ENCODE measurements around the gene CCSAP.
"Not testable (repeated sequence)": the region's sequence is repeated elsewhere in the genome, so short reads cannot be mapped to it uniquely, and the experiment has no call there.

The CCSAP gene

GRCh38 chr1:229296541-229296941, 46.3 kb downstream of the CCSAP start:
- DNase-seq (ENCODE audit: low spot score), result no peak
- in situ Hi-C loops (cut with MboI; ENCODE audit: low sequenced_read_pairs, unreplicated experiment), result no loop called here
- no peak for TF ChIP-seq CTCF (IDR thresholded peaks at IDR 0.05; ENCODE audit: borderline replicate concordance, control extremely low read depth, extremely low read depth, insufficient read depth, missing control alignments)

- no peak for TF ChIP-seq CTCF (IDR thresholded peaks at IDR 0.05; ENCODE audit: borderline replicate concordance, control extremely low read depth, extremely low read depth, insufficient read depth, missing control alignments)
- in situ Hi-C loops (cut with MboI; ENCODE audit: low sequenced_read_pairs, unreplicated experiment), result no loop called here
Measured at GRCh38 chr1:229295745-229296144, 47.1 kb downstream of the CCSAP start.

GRCh38 chr1:229293528-229294204, 49.2 kb downstream of the CCSAP start:
- TF ChIP-seq CTCF (IDR thresholded peaks at IDR 0.05; ENCODE audit: borderline replicate concordance, control extremely low read depth, extremely low read depth, insufficient read depth, missing control alignments), result no peak
- in situ Hi-C loops (cut with MboI; ENCODE audit: low sequenced_read_pairs, unreplicated experiment), result no loop called here
- no peak for DNase-seq (ENCODE audit: low spot score)

More at GRCh38 chr1:229295745-229296144, 47.1 kb downstream of the CCSAP start:
- DNase-seq (ENCODE audit: low spot score), result no peak

GRCh38 chr1:229291686-229292085, 51.2 kb downstream of the CCSAP start:
- in situ Hi-C loops (cut with MboI; ENCODE audit: low sequenced_read_pairs, unreplicated experiment); DNase-seq (ENCODE audit: low spot score): not testable (repeated sequence)

GRCh38 chr1:229288516-229288915, 54.3 kb downstream of the CCSAP start:
- TF ChIP-seq CTCF (IDR thresholded peaks at IDR 0.05; ENCODE audit: borderline replicate concordance, control extremely low read depth, extremely low read depth, insufficient read depth, missing control alignments), result no peak
- in situ Hi-C loops (cut with MboI; ENCODE audit: low sequenced_read_pairs, unreplicated experiment), result no loop called here
- DNase-seq (ENCODE audit: low spot score), result no peak

- in situ Hi-C loops (cut with MboI; ENCODE audit: low sequenced_read_pairs, unreplicated experiment), result no loop called here
- no peak for TF ChIP-seq CTCF (IDR thresholded peaks at IDR 0.05; ENCODE audit: borderline replicate concordance, control extremely low read depth, extremely low read depth, insufficient read depth, missing control alignments)
- no peak for DNase-seq (ENCODE audit: low spot score)
Measured at GRCh38 chr1:229287267-229287666, 55.6 kb downstream of the CCSAP start.

GRCh38 chr1:229286099-229286766, 56.6 kb downstream of the CCSAP start:
- no peak for TF ChIP-seq CTCF (IDR thresholded peaks at IDR 0.05; ENCODE audit: borderline replicate concordance, control extremely low read depth, extremely low read depth, insufficient read depth, missing control alignments)
- in situ Hi-C loops (cut with MboI; ENCODE audit: low sequenced_read_pairs, unreplicated experiment), result no loop called here
- no peak for DNase-seq (ENCODE audit: low spot score)
